GM18526 (cell line): ENCODE results near the gene ETV4.

ENCODE experiments used
- POLR2A ChIP-seq: IDR thresholded peaks from 3 replicates; pipeline ENCODE4 v1.6.1; 2011; ENCODE audit not compliant: insufficient read length; ENCODE audit errors: extremely low read depth

Gene ETV4

GRCh38 chr17:43532581-43532980 is 13.6 kb downstream of the ETV4 start:
- no peak for TF ChIP-seq POLR2A

GRCh38 chr17:43531955-43532354 is 14.2 kb downstream of the ETV4 start:
- TF ChIP-seq POLR2A = no peak

- TF ChIP-seq POLR2A = no peak
Observed at GRCh38 chr17:43531082-43531378, 15.1 kb downstream of the ETV4 start.

GRCh38 chr17:43530288-43531081 is 15.7 kb downstream of the ETV4 start:
- no peak for TF ChIP-seq POLR2A

GRCh38 chr17:43529947-43530287 is 16.2 kb downstream of the ETV4 start:
- no peak for TF ChIP-seq POLR2A

GRCh38 chr17:43528988-43529814 is 16.9 kb downstream of the ETV4 start:
- TF ChIP-seq POLR2A = no peak

GRCh38 chr17:43528319-43528987 is 17.7 kb downstream of the ETV4 start:
- no peak for TF ChIP-seq POLR2A

- TF ChIP-seq POLR2A = no peak
Observed at GRCh38 chr17:43526886-43527648, 19.1 kb downstream of the ETV4 start.

GRCh38 chr17:43524945-43525575 is 21.1 kb downstream of the ETV4 start:
- no peak for TF ChIP-seq POLR2A

- TF ChIP-seq POLR2A = no peak
Observed at GRCh38 chr17:43521389-43521788, 24.8 kb downstream of the ETV4 start.

- TF ChIP-seq POLR2A = no peak
Observed at GRCh38 chr17:43517615-43518386, 28.3 kb downstream of the ETV4 start.

GRCh38 chr17:43517161-43517560 is 29.0 kb downstream of the ETV4 start:
- no peak for TF ChIP-seq POLR2A

GRCh38 chr17:43515656-43516055 is 30.5 kb downstream of the ETV4 start:
- no peak for TF ChIP-seq POLR2A

- no peak for TF ChIP-seq POLR2A
Observed at GRCh38 chr17:43490621-43491020, 55.5 kb downstream of the ETV4 start.
